Measurements from ENCODE around the gene RAPGEF5.
"Not testable (repeated sequence)": the region's sequence is repeated elsewhere in the genome, so short reads cannot be mapped to it uniquely, and the experiment has no call there.

Gene RAPGEF5

GRCh38 chr7:22117222-22117621 lies 239.7 kb downstream of the RAPGEF5 start:
- DNase-seq (ENCODE audit: low spot score), result no peak

GRCh38 chr7:22116451-22117030 lies 240.4 kb downstream of the RAPGEF5 start:
- DNase-seq (ENCODE audit: low spot score), result no peak

- DNase-seq (ENCODE audit: low spot score), result no peak
These were observed 241.3 kb downstream of the RAPGEF5 start for GRCh38 chr7:22115689-22116088.

GRCh38 chr7:22114440-22114981 lies 242.4 kb downstream of the RAPGEF5 start:
- no peak for DNase-seq (ENCODE audit: low spot score)

- peak; percentile 65 for DNase-seq (ENCODE audit: low spot score)
These were observed 243.9 kb downstream of the RAPGEF5 start for GRCh38 chr7:22113041-22113440.

- no peak for DNase-seq (ENCODE audit: low spot score)
These were observed 245.3 kb downstream of the RAPGEF5 start for GRCh38 chr7:22111661-22112060.

GRCh38 chr7:22110881-22111280 lies 246.1 kb downstream of the RAPGEF5 start:
- DNase-seq (ENCODE audit: low spot score), result peak; percentile 82

GRCh38 chr7:22110227-22110839 lies 246.6 kb downstream of the RAPGEF5 start:
- DNase-seq (ENCODE audit: low spot score), result peak; percentile 99

GRCh38 chr7:22109761-22110160 lies 247.2 kb downstream of the RAPGEF5 start:
- DNase-seq (ENCODE audit: low spot score), result peak; percentile 90

- peak; percentile 99 for DNase-seq (ENCODE audit: low spot score)
These were observed 248.7 kb downstream of the RAPGEF5 start for GRCh38 chr7:22108151-22108845.

GRCh38 chr7:22105550-22105949 lies 251.4 kb downstream of the RAPGEF5 start:
- no peak for DNase-seq (ENCODE audit: low spot score)

GRCh38 chr7:22094413-22095342 lies 262.3 kb downstream of the RAPGEF5 start:
- no peak for DNase-seq (ENCODE audit: low spot score)

GRCh38 chr7:22093936-22094335 lies 263.0 kb downstream of the RAPGEF5 start:
- no peak for DNase-seq (ENCODE audit: low spot score)

GRCh38 chr7:22093001-22093400 lies 264.0 kb downstream of the RAPGEF5 start:
- no peak for DNase-seq (ENCODE audit: low spot score)

GRCh38 chr7:22090958-22091525 lies 265.9 kb downstream of the RAPGEF5 start:
- DNase-seq (ENCODE audit: low spot score), result not testable (repeated sequence)

GRCh38 chr7:22090512-22090911 lies 266.4 kb downstream of the RAPGEF5 start:
- DNase-seq (ENCODE audit: low spot score), result no peak

GRCh38 chr7:22090107-22090506 lies 266.8 kb downstream of the RAPGEF5 start:
- DNase-seq (ENCODE audit: low spot score), result no peak

- no peak for DNase-seq (ENCODE audit: low spot score)
These were observed 268.1 kb downstream of the RAPGEF5 start for GRCh38 chr7:22088827-22089226.

- DNase-seq (ENCODE audit: low spot score), result no peak
These were observed 269.1 kb downstream of the RAPGEF5 start for GRCh38 chr7:22087861-22088260.

- no peak for DNase-seq (ENCODE audit: low spot score)
These were observed 273.2 kb downstream of the RAPGEF5 start for GRCh38 chr7:22083704-22084240.
